ENCODE measurements around the gene CHRFAM7A.
"Not testable (repeated sequence)": the region's sequence is repeated elsewhere in the genome, so short reads cannot be mapped to it uniquely, and the experiment has no call there.

CHRFAM7A gene

GRCh38 chr15:30315704-30316103 is 77.6 kb downstream of the CHRFAM7A start:
- DNase-seq, result not testable (repeated sequence)

- not testable (repeated sequence) for DNase-seq
Observed at GRCh38 chr15:30310575-30310974, 82.8 kb downstream of the CHRFAM7A start.
